ENCODE measurements around the gene PCNX2.
A peak's percentile ranks its signal among the peaks of the same experiment; 100 is the strongest.

Gene PCNX2

DNA sequence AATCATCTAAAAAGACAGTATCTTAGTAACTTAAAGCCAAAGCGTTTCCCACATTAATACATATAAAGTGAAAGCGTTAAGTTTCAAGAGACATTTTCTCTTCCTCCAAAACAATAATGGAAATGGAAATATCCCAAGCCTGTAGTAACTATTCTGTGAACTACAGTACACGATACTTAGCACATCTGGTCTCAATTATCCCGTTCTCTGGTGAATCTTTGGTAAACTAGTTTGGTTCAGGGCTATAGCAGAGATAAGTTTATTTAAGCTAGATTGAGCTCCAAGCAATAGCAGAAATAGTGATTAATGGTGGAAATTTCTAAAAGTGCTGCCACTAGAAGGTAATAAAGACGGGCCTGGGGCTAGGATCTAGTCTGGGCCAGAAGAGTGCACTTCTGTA, 55.2 kb downstream of the PCNX2 start:
- Histone ChIP-seq H3K4me2 (ENCODE audit: low read length) (no peak overlapping the region), H3K4me1 (ENCODE audit: control insufficient read depth, low read depth, low read length) (no peaks in the 10 kb centered on the region), H2BK15ac (replicated peaks; ENCODE audit: low read depth) (no peak overlapping the region), H2AK5ac (ENCODE audit: low read length) (no peak overlapping the region), H3K79me2 (ENCODE audit: control insufficient read depth, insufficient read depth, low read length) (no peaks in the 10 kb centered on the region), H2BK120ac (ENCODE audit: low read depth, low read length) (no peak overlapping the region), H3K4ac (ENCODE audit: low read depth, low read length) (no peak overlapping the region), H4K8ac (ENCODE audit: low read depth, low read length) (no peak overlapping the region), H2BK5ac (ENCODE audit: low read length) (no peak overlapping the region), H3K18ac (ENCODE audit: low read length) (no peak overlapping the region), H3K23ac (ENCODE audit: low read length) (no peak overlapping the region), H4K5ac (ENCODE audit: low read length) (no peak overlapping the region), H3K27ac (ENCODE audit: low read depth, low read length) (no peak overlapping the region), H3K27me3 (ENCODE audit: insufficient read depth, low read length, poor library complexity) (no peaks in the 10 kb centered on the region), H3K9ac (ENCODE audit: low read length) (no peak overlapping the region), H3K36me3 (ENCODE audit: control insufficient read depth, insufficient read depth, low read length) (no peaks in the 10 kb centered on the region), H3K79me1 (ENCODE audit: low read length) (no peaks in the 10 kb centered on the region), H3K56ac (ENCODE audit: low read length) (no peak overlapping the region), H3K4me3 (ENCODE audit: low read length) (no peak overlapping the region)
- no CpG with 5 or more reads among the region's 5 CpGs for WGBS (ENCODE audit: extremely low coverage, insufficient coverage, low lambda C conversion rate)
- DNase-seq: no peak

- Histone ChIP-seq H3K4ac (ENCODE audit: low read depth, low read length) (no peak overlapping the region), H2BK5ac (ENCODE audit: low read length) (no peak overlapping the region), H4K8ac (ENCODE audit: low read depth, low read length) (no peak overlapping the region), H4K5ac (ENCODE audit: low read length) (no peak overlapping the region), H3K18ac (ENCODE audit: low read length) (no peak overlapping the region), H3K23ac (ENCODE audit: low read length) (no peak overlapping the region), H3K56ac (ENCODE audit: low read length) (no peak overlapping the region), H3K27me3 (ENCODE audit: insufficient read depth, low read length, poor library complexity) (no peaks in the 10 kb centered on the region), H3K4me2 (ENCODE audit: low read length) (no peak overlapping the region), H3K36me3 (ENCODE audit: control insufficient read depth, insufficient read depth, low read length) (no peaks in the 10 kb centered on the region), H2AK5ac (ENCODE audit: low read length) (no peak overlapping the region), H2BK15ac (replicated peaks; ENCODE audit: low read depth) (no peak overlapping the region), H2BK120ac (ENCODE audit: low read depth, low read length) (no peak overlapping the region), H3K4me3 (ENCODE audit: low read length) (no peak overlapping the region), H3K79me1 (ENCODE audit: low read length) (no peaks in the 10 kb centered on the region), H3K9ac (ENCODE audit: low read length) (no peak overlapping the region), H3K79me2 (ENCODE audit: control insufficient read depth, insufficient read depth, low read length) (no peaks in the 10 kb centered on the region), H3K27ac (ENCODE audit: low read depth, low read length) (no peak overlapping the region), H3K4me1 (ENCODE audit: control insufficient read depth, low read depth, low read length) (peaks cover 8% of the 10 kb centered on the region)
- WGBS (ENCODE audit: extremely low coverage, insufficient coverage, low lambda C conversion rate): no CpG with 5 or more reads among the region's 9 CpGs
- no peak for DNase-seq
Observed at GRCh38 chr1:233238884-233239431, 56.6 kb downstream of the PCNX2 start.

DNA sequence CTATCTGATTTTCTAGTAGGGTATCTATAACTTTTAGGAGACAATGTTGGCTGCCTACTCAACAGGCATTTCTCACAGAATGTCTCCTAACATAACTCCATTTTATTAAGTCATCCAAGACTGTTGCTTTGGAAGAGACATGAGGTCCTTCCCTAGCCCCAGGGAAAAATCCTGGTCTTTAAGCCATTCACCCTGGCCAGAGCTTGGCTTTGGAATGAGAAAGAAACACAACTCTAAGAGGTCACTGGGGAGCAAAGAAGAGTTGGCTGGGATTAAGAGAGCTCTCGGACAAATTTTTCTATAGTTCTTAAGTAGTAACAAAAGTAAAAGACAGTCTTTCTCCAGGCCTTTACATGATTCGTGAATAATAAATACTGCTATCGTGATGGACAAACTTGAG, 57.9 kb downstream of the PCNX2 start:
- H3K4me2 ChIP-seq (ENCODE audit: low read length): no peak overlapping the region

DNA sequence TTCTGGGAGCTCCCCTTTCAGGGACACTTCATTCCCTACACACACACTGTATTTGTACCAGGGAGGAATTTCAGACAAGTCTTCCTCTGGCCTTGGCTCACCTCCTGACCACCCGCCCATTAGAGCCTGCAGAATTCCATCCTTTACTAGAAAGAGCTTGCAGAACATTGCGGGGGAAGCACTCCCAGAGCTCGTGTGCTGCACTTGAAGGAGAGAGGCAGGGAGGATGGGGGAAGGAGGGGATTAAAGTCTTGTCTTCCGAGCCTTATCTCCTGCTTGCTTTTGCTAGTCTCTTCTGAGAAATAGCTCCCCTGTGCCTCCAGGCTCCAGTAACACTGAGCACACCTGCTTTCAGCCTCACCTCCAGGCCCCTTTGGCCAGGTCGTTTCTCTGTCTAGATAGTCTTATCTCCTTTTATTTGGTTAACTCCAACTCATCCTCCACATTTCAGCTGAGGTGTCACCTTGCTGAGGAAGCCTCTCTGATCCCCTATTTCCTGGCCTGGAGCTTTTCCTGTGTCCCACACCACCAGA, 62.0 kb downstream of the PCNX2 start:
- H2BK15ac ChIP-seq (replicated peaks; ENCODE audit: low read depth): no peak overlapping the region
- no peak overlapping the region for H3K4me3 ChIP-seq (ENCODE audit: low read length)
- H3K4ac ChIP-seq (ENCODE audit: low read depth, low read length): no peak overlapping the region
- no peak overlapping the region for H2AK5ac ChIP-seq (ENCODE audit: low read length)
- no CpG with 5 or more reads among the region's 5 CpGs for WGBS (ENCODE audit: extremely low coverage, insufficient coverage, low lambda C conversion rate)
- peak overlapping the region; percentile 61 for H3K27ac ChIP-seq (ENCODE audit: low read depth, low read length)
- no peak overlapping the region for H4K5ac ChIP-seq (ENCODE audit: low read length)
- no peak overlapping the region for H3K9ac ChIP-seq (ENCODE audit: low read length)
- peak overlapping the region; percentile 47 for H2BK5ac ChIP-seq (ENCODE audit: low read length)
- no peaks in the 10 kb centered on the region for H3K36me3 ChIP-seq (ENCODE audit: control insufficient read depth, insufficient read depth, low read length)
- H3K4me1 ChIP-seq (ENCODE audit: control insufficient read depth, low read depth, low read length): peaks cover 8% of the 10 kb centered on the region
- H3K79me1 ChIP-seq (ENCODE audit: low read length): no peaks in the 10 kb centered on the region
- no peak overlapping the region for H3K56ac ChIP-seq (ENCODE audit: low read length)
- no peaks in the 10 kb centered on the region for H3K79me2 ChIP-seq (ENCODE audit: control insufficient read depth, insufficient read depth, low read length)
- peak; percentile 94 for DNase-seq
- H3K18ac ChIP-seq (ENCODE audit: low read length): peak overlapping the region; percentile 39
- no peak overlapping the region for H3K4me2 ChIP-seq (ENCODE audit: low read length)
- H2BK120ac ChIP-seq (ENCODE audit: low read depth, low read length): no peak overlapping the region
- H3K27me3 ChIP-seq (ENCODE audit: insufficient read depth, low read length, poor library complexity): no peaks in the 10 kb centered on the region
- no peak overlapping the region for H3K23ac ChIP-seq (ENCODE audit: low read length)
- H4K8ac ChIP-seq (ENCODE audit: low read depth, low read length): no peak overlapping the region

More for the DNA sequence above, 57.9 kb downstream of the PCNX2 start:
- Histone ChIP-seq H3K9ac (ENCODE audit: low read length) (no peak overlapping the region), H3K27me3 (ENCODE audit: insufficient read depth, low read length, poor library complexity) (no peaks in the 10 kb centered on the region), H3K4ac (ENCODE audit: low read depth, low read length) (no peak overlapping the region), H4K8ac (ENCODE audit: low read depth, low read length) (no peak overlapping the region), H3K79me1 (ENCODE audit: low read length) (no peaks in the 10 kb centered on the region), H3K36me3 (ENCODE audit: control insufficient read depth, insufficient read depth, low read length) (no peaks in the 10 kb centered on the region), H3K23ac (ENCODE audit: low read length) (no peak overlapping the region), H3K27ac (ENCODE audit: low read depth, low read length) (no peak overlapping the region), H3K56ac (ENCODE audit: low read length) (no peak overlapping the region), H2BK15ac (replicated peaks; ENCODE audit: low read depth) (no peak overlapping the region), H2BK5ac (ENCODE audit: low read length) (no peak overlapping the region), H3K79me2 (ENCODE audit: control insufficient read depth, insufficient read depth, low read length) (no peaks in the 10 kb centered on the region), H3K4me1 (ENCODE audit: control insufficient read depth, low read depth, low read length) (peaks cover 8% of the 10 kb centered on the region), H2BK120ac (ENCODE audit: low read depth, low read length) (no peak overlapping the region), H3K4me3 (ENCODE audit: low read length) (no peak overlapping the region), H2AK5ac (ENCODE audit: low read length) (no peak overlapping the region), H3K18ac (ENCODE audit: low read length) (peak overlapping the region; percentile 39), H4K5ac (ENCODE audit: low read length) (no peak overlapping the region)
- no peak for DNase-seq
- WGBS (ENCODE audit: extremely low coverage, insufficient coverage, low lambda C conversion rate): no CpG with 5 or more reads among the region's 3 CpGs

GRCh38 chr1:233230011-233230410, 65.5 kb downstream of the PCNX2 start:
- no peak overlapping the region for H2BK120ac ChIP-seq (ENCODE audit: low read depth, low read length)
- no peak overlapping the region for H2BK15ac ChIP-seq (replicated peaks; ENCODE audit: low read depth)
- no peak overlapping the region for H3K56ac ChIP-seq (ENCODE audit: low read length)
- WGBS (ENCODE audit: extremely low coverage, insufficient coverage, low lambda C conversion rate): no CpG with 5 or more reads among the region's 2 CpGs
- no peak overlapping the region for H3K4me3 ChIP-seq (ENCODE audit: low read length)
- no peak overlapping the region for H3K9ac ChIP-seq (ENCODE audit: low read length)
- no peak overlapping the region for H2BK5ac ChIP-seq (ENCODE audit: low read length)
- H3K79me2 ChIP-seq (ENCODE audit: control insufficient read depth, insufficient read depth, low read length): no peaks in the 10 kb centered on the region
- no peak overlapping the region for H2AK5ac ChIP-seq (ENCODE audit: low read length)
- peaks cover 2% of the 10 kb centered on the region for H3K36me3 ChIP-seq (ENCODE audit: control insufficient read depth, insufficient read depth, low read length)
- H3K23ac ChIP-seq (ENCODE audit: low read length): no peak overlapping the region
- H3K79me1 ChIP-seq (ENCODE audit: low read length): no peaks in the 10 kb centered on the region
- peaks cover 5% of the 10 kb centered on the region for H3K4me1 ChIP-seq (ENCODE audit: control insufficient read depth, low read depth, low read length)
- no peak for DNase-seq
- H3K4ac ChIP-seq (ENCODE audit: low read depth, low read length): no peak overlapping the region
- H4K8ac ChIP-seq (ENCODE audit: low read depth, low read length): no peak overlapping the region
- no peak overlapping the region for H3K27ac ChIP-seq (ENCODE audit: low read depth, low read length)
- H3K27me3 ChIP-seq (ENCODE audit: insufficient read depth, low read length, poor library complexity): no peaks in the 10 kb centered on the region
- no peak overlapping the region for H4K5ac ChIP-seq (ENCODE audit: low read length)
- H3K4me2 ChIP-seq (ENCODE audit: low read length): no peak overlapping the region
- no peak overlapping the region for H3K18ac ChIP-seq (ENCODE audit: low read length)

- no peak overlapping the region for H3K23ac ChIP-seq (ENCODE audit: low read length)
- H2BK5ac ChIP-seq (ENCODE audit: low read length): no peak overlapping the region
- no peak overlapping the region for H3K9ac ChIP-seq (ENCODE audit: low read length)
- no peak overlapping the region for H2AK5ac ChIP-seq (ENCODE audit: low read length)
- H3K4ac ChIP-seq (ENCODE audit: low read depth, low read length): no peak overlapping the region
- H3K79me1 ChIP-seq (ENCODE audit: low read length): no peaks in the 10 kb centered on the region
- no peak overlapping the region for H3K4me2 ChIP-seq (ENCODE audit: low read length)
- H2BK120ac ChIP-seq (ENCODE audit: low read depth, low read length): peak overlapping the region; percentile 85
- peaks cover 2% of the 10 kb centered on the region for H3K36me3 ChIP-seq (ENCODE audit: control insufficient read depth, insufficient read depth, low read length)
- H2BK15ac ChIP-seq (replicated peaks; ENCODE audit: low read depth): no peak overlapping the region
- no peaks in the 10 kb centered on the region for H3K27me3 ChIP-seq (ENCODE audit: insufficient read depth, low read length, poor library complexity)
- H3K27ac ChIP-seq (ENCODE audit: low read depth, low read length): no peak overlapping the region
- peak overlapping the region; percentile 51 for H3K18ac ChIP-seq (ENCODE audit: low read length)
- no peaks in the 10 kb centered on the region for H3K4me1 ChIP-seq (ENCODE audit: control insufficient read depth, low read depth, low read length)
- no peaks in the 10 kb centered on the region for H3K79me2 ChIP-seq (ENCODE audit: control insufficient read depth, insufficient read depth, low read length)
- no peak overlapping the region for H3K56ac ChIP-seq (ENCODE audit: low read length)
- H4K8ac ChIP-seq (ENCODE audit: low read depth, low read length): no peak overlapping the region
- H4K5ac ChIP-seq (ENCODE audit: low read length): no peak overlapping the region
- H3K4me3 ChIP-seq (ENCODE audit: low read length): no peak overlapping the region
- no CpG with 5 or more reads among the region's 3 CpGs for WGBS (ENCODE audit: extremely low coverage, insufficient coverage, low lambda C conversion rate)
- no peak for DNase-seq
Observed at GRCh38 chr1:233229288-233229687, 66.2 kb downstream of the PCNX2 start.
